Measurements from ENCODE around the gene POMGNT2.

POMGNT2 gene

GRCh38 chr3:43105596-43106292 is at the start of gene POMGNT2:
POMGNT2 (minus strand) TSS chr3:43106079; CDS start chr3:43081431, 24,648 bp downstream.
- DNase-seq (ENCODE audit: low spot score), result peak; percentile 90

DNA sequence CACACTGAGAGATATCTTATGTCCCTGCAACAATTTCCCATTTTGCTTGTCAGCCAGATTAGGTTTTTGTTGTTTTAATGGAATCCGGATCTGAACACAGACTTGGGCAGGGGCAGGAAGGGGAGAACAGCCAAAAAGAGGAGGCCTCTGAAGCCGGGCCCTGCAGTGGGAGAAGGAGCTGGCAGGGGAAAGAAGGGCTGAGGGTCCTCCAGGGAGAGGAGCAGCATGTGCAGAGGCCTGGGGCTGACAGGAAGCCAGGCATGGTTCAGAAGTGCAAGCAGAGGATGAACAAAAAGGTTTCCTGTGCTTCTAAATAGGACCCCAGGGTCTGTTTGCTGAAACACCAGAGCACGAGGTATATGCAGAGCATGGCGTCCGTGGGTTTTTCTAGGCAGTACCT is 49.1 kb upstream of the POMGNT2 start:
- DNase-seq (ENCODE audit: low spot score), result no peak

DNA sequence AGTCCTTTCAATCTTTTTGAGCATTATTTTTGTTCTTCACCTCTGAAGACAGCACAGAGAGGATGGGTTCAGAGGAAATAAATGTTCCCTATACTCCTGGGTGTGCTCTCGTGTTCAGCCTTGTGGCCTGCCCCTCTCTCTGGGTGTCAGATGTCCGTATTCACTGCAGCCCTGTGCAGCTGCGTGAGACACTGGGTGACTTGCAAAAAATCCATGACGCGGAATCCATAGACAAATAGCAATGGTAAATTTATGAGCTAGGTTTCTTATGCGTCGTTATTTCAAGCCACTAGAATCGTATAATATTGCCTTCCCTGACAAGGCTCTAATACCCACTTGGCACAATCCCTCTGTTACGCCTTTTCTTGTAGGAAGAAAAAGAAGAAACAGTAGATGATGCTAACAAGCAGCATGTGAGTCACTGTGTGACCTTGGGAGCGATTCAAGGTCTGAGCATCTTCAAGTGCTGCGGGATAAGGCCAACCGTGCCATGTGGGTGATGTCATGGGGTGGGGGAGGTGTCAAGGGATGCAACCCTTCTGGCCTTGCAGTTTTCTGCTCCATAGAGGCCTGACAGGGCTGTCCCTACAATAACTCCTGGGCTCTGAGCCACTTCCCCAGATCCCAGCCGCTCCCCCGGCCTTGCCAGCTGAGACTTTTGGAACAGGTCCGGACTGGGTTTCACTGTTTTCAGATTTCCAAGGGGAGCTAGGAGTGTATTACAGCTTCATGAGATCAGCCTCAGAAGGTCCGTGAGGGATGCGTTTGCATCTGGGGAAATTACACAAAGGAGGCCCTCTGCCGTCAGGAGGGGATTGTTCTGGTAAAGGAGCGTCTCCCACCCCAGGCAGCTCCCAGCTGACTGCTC is 47.6 kb upstream of the POMGNT2 start:
- DNase-seq (ENCODE audit: low spot score), result no peak

- DNase-seq (ENCODE audit: low spot score), result no peak
These were observed 46.8 kb upstream of the POMGNT2 start for GRCh38 chr3:43152649-43153048.

GRCh38 chr3:43148033-43148432 is 42.2 kb upstream of the POMGNT2 start:
- DNase-seq (ENCODE audit: low spot score), result no peak

GRCh38 chr3:43146599-43146998 is 40.7 kb upstream of the POMGNT2 start:
- DNase-seq (ENCODE audit: low spot score), result no peak

GRCh38 chr3:43144761-43145490 is 39.0 kb upstream of the POMGNT2 start:
- no peak for DNase-seq (ENCODE audit: low spot score)

- no peak for DNase-seq (ENCODE audit: low spot score)
These were observed 36.6 kb upstream of the POMGNT2 start for GRCh38 chr3:43142472-43142871.

DNA sequence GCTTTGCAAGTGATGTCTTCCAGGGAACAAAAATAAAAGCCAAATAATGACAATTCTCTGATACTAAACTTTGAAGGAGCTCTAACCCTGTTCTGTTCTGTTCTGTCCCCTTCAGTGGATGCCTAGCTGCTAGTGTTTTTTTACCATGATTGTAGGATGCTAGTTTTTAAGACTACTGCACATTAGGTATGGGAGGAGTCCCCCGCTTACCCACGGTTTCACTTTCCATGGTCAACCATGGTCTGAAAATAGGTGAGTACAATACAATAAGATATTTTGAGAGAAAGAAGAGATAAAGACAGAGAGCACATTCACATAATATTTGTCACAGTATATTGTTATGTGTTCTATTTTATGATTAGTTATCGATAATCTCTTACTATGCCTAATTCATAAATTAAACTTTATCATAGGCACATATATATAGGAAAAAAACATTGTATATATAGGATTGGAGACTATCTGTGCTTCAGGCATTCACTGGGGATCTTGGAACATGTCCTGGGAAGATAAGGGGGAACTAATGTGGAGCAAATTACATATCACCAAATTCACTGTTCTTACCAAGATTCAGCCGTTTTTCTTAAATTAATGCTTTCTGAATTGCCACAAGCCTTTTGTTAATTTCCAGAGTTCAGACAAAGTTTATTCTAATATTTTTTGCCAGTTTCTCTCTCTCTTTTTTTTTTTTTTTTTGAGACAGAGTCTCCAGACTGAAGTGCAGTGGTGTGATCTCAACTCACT is 32.8 kb upstream of the POMGNT2 start:
- no peak for DNase-seq (ENCODE audit: low spot score)

GRCh38 chr3:43132870-43133636 is 27.2 kb upstream of the POMGNT2 start:
- no peak for DNase-seq (ENCODE audit: low spot score)

- no peak for DNase-seq (ENCODE audit: low spot score)
These were observed 26.3 kb upstream of the POMGNT2 start for GRCh38 chr3:43132193-43132592.

GRCh38 chr3:43128464-43128863 is 22.6 kb upstream of the POMGNT2 start:
- no peak for DNase-seq (ENCODE audit: low spot score)

GRCh38 chr3:43126536-43126935 is 20.7 kb upstream of the POMGNT2 start:
- no peak for DNase-seq (ENCODE audit: low spot score)

DNA sequence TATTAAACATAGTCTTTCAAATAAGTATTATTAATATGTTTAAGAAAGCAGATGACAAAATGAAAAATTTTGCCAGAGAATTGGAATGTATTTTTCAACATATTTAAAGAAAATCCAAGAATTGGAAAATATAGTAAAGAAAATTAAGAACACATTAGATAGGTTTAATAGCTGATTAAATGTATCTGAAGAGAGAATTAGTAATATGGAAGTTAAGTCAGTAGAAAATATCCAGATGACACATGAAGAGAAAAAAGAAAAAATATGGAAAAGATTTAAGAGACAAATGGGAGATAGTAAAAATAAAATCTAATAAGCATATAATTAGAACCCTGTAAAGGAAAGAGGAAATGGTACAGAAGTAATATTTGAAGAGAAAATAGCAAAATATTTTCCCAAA is 18.0 kb upstream of the POMGNT2 start:
- DNase-seq (ENCODE audit: low spot score), result no peak

GRCh38 chr3:43120937-43121336 is 15.1 kb upstream of the POMGNT2 start:
- no peak for DNase-seq (ENCODE audit: low spot score)

- DNase-seq (ENCODE audit: low spot score), result no peak
These were observed 11.4 kb upstream of the POMGNT2 start for GRCh38 chr3:43117257-43117656.

GRCh38 chr3:43113671-43114070 is 7.8 kb upstream of the POMGNT2 start:
- DNase-seq (ENCODE audit: low spot score), result no peak

GRCh38 chr3:43106293-43106628 is 382 bp upstream of the POMGNT2 start:
- no peak for DNase-seq (ENCODE audit: low spot score)

DNA sequence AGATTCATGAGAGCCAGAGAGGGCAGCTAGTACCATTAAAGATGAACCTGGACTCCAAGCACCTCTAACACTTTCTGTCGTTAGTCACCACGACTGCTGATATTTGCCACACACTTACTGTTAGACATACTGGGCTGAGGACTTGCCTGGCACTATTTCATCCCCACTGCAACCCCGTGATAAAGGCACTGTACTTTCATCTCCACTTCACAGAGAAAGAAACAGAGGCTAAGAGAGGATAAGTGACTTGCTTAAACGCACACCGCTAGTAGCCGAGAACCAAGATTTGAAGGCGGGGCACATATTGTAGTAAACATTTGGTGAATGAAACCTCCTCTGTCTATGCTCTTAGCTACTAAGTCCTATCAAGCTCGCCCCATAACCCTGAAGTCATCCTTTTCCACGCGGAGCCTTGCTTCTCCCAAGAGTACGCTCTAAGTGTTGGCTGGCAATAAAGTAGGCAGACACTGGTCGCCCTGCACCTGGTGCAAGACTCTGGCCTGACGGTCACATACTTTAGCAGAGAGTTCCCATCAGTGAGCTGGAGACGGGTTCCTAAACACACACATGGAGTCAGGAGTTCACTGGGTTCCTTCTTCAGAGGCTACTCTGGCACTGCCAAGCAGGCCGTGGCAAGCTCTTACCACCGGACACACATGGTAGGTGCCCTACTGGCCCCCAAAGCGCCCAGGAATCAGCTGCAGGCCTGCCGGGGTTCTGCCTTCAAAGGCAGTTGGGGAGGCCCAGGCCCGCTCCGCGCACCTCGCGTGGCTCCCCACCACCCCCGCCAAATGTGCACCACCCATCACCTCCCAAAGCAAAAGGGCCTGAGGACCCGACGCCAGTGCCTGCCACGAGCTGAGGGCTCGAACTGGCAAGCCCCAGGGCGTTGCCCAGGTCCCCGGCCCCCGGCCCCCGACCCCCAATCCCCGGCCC is 951 bp downstream of the POMGNT2 start:
- peak; percentile 82 for DNase-seq (ENCODE audit: low spot score)

- no peak for DNase-seq (ENCODE audit: low spot score)
These were observed 1.8 kb downstream of the POMGNT2 start for GRCh38 chr3:43104039-43104438.

Data from hematopoietic multipotent progenitor cell treated with erythropoietin and hydrocortisone succinate and interleukin-3 and kit ligand, for 15 days (in vitro differentiated cells).